ENCODE results near the gene ABCC8. TPM values are rescaled to one million over a fixed set of nuclear protein-coding genes. Genes with fewer than 3 reads are reported as not detected.

ABCC8 gene
- total RNA-seq, 6 experiments from 2014 or later, result 1.3 to 1.5 TPM; not detected in 4

GRCh38 chr11:17387811-17388210 lies 88.8 kb downstream of the ABCC8 start:
- TF ChIP-seq POLR2A (IDR thresholded peaks at IDR 0.05) (no peak), CTCF (IDR thresholded peaks at IDR 0.05) (no peak)
- intact Hi-C loops (cut with DNase I), result loop anchor here in 1 of 2 donors (5.0 kb wide), 1 partner anchor 114 kb away; no protein-coding TSS in a partner anchor
- Histone ChIP-seq H3K4me3 (no peak overlapping the region), H3K36me3 (no peaks in the 10 kb centered on the region), H3K9me3 (no peaks in the 10 kb centered on the region), H3K4me1 (no peaks in the 10 kb centered on the region), H3K27me3 (no peaks in the 10 kb centered on the region), H3K27ac (no peak overlapping the region)
- DNase-seq (no peak), ATAC-seq (no peak)
- WGBS (ENCODE audit: insufficient coverage, low coverage, low lambda C conversion rate, missing lambda C conversion rate), result no CpG with 5 or more reads among the region's 20 CpGs

DNA sequence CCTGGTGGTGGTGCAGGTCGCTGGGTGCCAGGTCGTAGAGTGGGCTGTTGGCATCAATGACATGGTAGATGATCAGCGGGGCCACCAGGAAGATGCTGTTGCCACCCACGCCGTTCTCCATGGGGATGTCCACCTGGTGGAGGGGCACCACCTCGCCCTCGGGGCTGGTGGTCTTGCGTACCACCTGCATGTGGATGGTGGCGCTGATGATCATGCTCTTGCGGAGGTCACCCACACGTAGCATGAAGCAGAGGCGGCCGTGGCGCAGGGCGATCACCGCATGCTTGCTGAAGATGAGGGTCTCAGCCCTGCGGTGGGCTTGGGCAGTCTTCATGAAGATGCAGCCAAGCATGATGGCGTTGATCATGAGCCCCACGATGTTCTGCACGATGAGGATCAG lies 89.4 kb downstream of the ABCC8 start:
- 98% methylated on average over 8 of the region's 20 CpGs for WGBS (ENCODE audit: insufficient coverage, low coverage, low lambda C conversion rate, missing lambda C conversion rate)
- Histone ChIP-seq H3K4me1 (no peaks in the 10 kb centered on the region), H3K9me3 (no peaks in the 10 kb centered on the region), H3K27me3 (no peaks in the 10 kb centered on the region), H3K36me3 (no peaks in the 10 kb centered on the region), H3K27ac (no peak overlapping the region), H3K4me3 (no peak overlapping the region)
- TF ChIP-seq POLR2A (IDR thresholded peaks at IDR 0.05), result no peak
- no peak for TF ChIP-seq CTCF (IDR thresholded peaks at IDR 0.05)
- DNase-seq, result no peak
- intact Hi-C loops (cut with DNase I), result loop anchor here in 1 of 2 donors (5.0 kb wide), 1 partner anchor 115 kb away; no protein-coding TSS in a partner anchor
- ATAC-seq, result no peak

DNA sequence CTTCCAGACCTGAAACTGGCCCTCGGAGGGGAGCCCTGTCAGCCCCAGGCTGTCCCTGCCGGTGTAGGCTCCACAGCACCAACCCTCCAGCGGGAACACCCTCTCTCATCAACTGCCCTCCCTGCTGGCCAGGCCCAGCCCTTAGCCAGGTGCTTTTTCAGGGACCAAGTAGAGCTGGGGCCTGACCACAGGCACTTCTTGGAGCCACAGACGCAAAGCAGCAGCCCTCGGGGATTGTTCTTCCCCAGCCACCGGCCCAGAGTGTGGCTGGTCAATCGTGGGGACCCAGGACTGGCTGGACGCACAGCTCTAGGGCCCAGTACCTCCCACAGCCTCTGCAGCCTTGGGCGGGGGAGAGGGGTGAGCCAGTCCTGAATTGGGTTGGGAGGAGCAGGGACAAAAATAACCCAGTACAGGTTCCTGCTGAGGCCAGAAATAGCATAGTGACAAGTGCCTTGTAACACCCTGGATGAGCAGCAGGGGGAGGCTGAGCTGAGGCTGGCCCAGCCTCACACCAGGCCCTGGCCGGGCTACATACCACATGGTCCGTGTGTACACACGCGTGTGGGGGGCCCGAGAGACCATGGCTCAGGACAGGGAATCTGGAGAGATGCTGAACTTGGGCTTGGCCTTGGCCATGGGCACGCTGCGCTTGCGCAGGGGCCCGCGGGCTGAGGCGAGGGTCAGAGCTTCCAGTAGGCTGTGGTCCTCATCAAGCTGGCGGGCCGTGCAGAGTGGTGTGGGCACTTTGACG lies 90.1 kb downstream of the ABCC8 start:
- peak; percentile 55 to 68 (median 62) for ATAC-seq
- WGBS (ENCODE audit: insufficient coverage, low coverage, low lambda C conversion rate, missing lambda C conversion rate), result 74% methylated on average over 12 of the region's 23 CpGs
- Histone ChIP-seq H3K27me3 (no peaks in the 10 kb centered on the region), H3K9me3 (no peaks in the 10 kb centered on the region), H3K36me3 (no peaks in the 10 kb centered on the region), H3K27ac (no peak overlapping the region), H3K4me3 (no peak overlapping the region), H3K4me1 (no peaks in the 10 kb centered on the region)
- intact Hi-C loops (cut with DNase I), result loop anchor here in 1 of 2 donors (5.0 kb wide), 1 partner anchor 116 kb away; no protein-coding TSS in a partner anchor
- DNase-seq, result peak; percentile 57 to 63 (median 61)
- TF ChIP-seq CTCF (IDR thresholded peaks at IDR 0.05) (peak; percentile 49 to 74 (median 58)), POLR2A (IDR thresholded peaks at IDR 0.05) (no peak)

GRCh38 chr11:17385926-17386325 lies 90.7 kb downstream of the ABCC8 start:
- 40% methylated on average over 2 of the region's 6 CpGs for WGBS (ENCODE audit: insufficient coverage, low coverage, low lambda C conversion rate, missing lambda C conversion rate)
- Histone ChIP-seq H3K27me3 (no peaks in the 10 kb centered on the region), H3K27ac (no peak overlapping the region), H3K4me3 (no peak overlapping the region), H3K9me3 (no peaks in the 10 kb centered on the region), H3K4me1 (no peaks in the 10 kb centered on the region), H3K36me3 (no peaks in the 10 kb centered on the region)
- intact Hi-C loops (cut with DNase I), result loop anchor here in 1 of 2 donors (5.0 kb wide), 1 partner anchor 116 kb away; no protein-coding TSS in a partner anchor
- TF ChIP-seq POLR2A (IDR thresholded peaks at IDR 0.05), result no peak
- no peak for TF ChIP-seq CTCF (IDR thresholded peaks at IDR 0.05)
- ATAC-seq, result no peak
- no peak for DNase-seq

Data from right lobe of liver (tissue), 6 donors.